NB4 (cell line): ENCODE measurements around the gene HPCAL1.

Experiments
- POLR2A ChIP-seq: IDR thresholded peaks from 2 replicates; pipeline ENCODE4 v1.6.1; 2011; ENCODE audit warnings: mild to moderate bottlenecking; ENCODE audit not compliant: insufficient read length; ENCODE audit errors: extremely low read depth
- TF ChIP-seq, protein P1 (sequence below): IDR thresholded peaks from one replicate; pipeline ENCODE4 v1.5.1; 2012; ENCODE audit warnings: low read depth, low read length

DNA sequence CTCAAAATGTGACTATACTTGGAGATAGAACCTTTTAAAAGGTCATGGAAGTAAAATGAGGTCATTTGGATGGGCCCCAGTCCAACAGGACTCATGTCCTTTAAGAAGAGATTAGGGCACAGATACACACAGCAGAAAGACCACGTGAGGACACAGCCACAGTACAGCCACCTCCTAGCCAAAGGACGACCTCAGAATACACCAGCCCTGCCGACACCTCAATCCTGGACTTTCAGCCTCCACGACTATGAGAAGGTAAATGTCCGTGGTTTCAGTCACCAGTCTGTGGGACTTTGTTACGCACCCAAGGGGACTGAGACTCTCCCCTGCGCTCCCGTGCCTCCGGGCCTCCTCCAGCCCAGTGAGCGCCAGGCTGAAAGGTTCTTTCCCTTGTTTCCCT lies 30.2 kb upstream of the HPCAL1 start:
- TF ChIP-seq, protein P1, sequence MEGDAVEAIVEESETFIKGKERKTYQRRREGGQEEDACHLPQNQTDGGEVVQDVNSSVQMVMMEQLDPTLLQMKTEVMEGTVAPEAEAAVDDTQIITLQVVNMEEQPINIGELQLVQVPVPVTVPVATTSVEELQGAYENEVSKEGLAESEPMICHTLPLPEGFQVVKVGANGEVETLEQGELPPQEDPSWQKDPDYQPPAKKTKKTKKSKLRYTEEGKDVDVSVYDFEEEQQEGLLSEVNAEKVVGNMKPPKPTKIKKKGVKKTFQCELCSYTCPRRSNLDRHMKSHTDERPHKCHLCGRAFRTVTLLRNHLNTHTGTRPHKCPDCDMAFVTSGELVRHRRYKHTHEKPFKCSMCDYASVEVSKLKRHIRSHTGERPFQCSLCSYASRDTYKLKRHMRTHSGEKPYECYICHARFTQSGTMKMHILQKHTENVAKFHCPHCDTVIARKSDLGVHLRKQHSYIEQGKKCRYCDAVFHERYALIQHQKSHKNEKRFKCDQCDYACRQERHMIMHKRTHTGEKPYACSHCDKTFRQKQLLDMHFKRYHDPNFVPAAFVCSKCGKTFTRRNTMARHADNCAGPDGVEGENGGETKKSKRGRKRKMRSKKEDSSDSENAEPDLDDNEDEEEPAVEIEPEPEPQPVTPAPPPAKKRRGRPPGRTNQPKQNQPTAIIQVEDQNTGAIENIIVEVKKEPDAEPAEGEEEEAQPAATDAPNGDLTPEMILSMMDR = no peak
- TF ChIP-seq POLR2A = no peak
